ENCODE results near the gene KIAA1755.

GRCh38 chr20:38299963-38300362 lies 39.4 kb upstream of the KIAA1755 start:
- TF ChIP-seq POLR2A (IDR thresholded peaks at IDR 0.05) (no peak), CTCF (IDR thresholded peaks at IDR 0.05) (no peak)
